Gastrocnemius medialis (tissue), 4 donors: Measurements from ENCODE around the gene TBCA.
"Not testable (repeated sequence)": the region's sequence is repeated elsewhere in the genome, so short reads cannot be mapped to it uniquely, and the experiment has no call there.

Experiments
- POLR2A ChIP-seq, 2 donors: fragments of 450-650 bp; IDR thresholded peaks; one replicate each; pipeline ENCODE4 v1.6.1; 2017; ENCODE audit warnings: antibody characterized with exemption in 2 of 2, mild to moderate bottlenecking in 2 of 2, moderate library complexity in 2 of 2
- TF ChIP-seq, protein P1 (sequence below), 5 experiments: fragments of 450-650 bp in 3 of 5; fragments of 200-600 bp in 2 of 5; sonication (generic) in 2 of 5; IDR thresholded peaks in 4 of 5; conservative IDR thresholded peaks in 1 of 5; 1 replicate in 4 of 5; 2 replicates in 1 of 5; pipeline ENCODE4 v1.5.1; 2016 to 2019; ENCODE audit warnings: antibody characterized with exemption in 5 of 5, mild to moderate bottlenecking in 3 of 5, moderate library complexity in 3 of 5

DNA sequence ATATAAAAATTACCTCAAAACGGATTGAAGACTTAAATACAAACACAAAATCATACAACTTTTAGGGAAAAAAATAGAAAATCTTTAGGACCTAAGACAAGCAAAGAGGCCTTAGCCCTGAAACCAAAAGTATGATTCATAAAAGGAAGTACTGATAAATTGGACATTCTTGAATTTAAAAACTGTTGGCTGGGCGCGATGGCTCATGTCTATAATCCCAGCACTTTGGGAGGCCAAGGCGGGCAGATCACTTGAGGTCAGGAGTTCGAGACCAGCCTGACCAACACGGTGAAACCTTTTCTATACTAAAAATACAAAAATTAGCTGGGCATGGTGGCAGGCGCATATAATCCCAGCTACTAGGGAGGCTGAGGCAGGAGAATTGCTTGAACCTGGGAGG lies 76.6 kb downstream of the TBCA start:
- TF ChIP-seq, protein P1, sequence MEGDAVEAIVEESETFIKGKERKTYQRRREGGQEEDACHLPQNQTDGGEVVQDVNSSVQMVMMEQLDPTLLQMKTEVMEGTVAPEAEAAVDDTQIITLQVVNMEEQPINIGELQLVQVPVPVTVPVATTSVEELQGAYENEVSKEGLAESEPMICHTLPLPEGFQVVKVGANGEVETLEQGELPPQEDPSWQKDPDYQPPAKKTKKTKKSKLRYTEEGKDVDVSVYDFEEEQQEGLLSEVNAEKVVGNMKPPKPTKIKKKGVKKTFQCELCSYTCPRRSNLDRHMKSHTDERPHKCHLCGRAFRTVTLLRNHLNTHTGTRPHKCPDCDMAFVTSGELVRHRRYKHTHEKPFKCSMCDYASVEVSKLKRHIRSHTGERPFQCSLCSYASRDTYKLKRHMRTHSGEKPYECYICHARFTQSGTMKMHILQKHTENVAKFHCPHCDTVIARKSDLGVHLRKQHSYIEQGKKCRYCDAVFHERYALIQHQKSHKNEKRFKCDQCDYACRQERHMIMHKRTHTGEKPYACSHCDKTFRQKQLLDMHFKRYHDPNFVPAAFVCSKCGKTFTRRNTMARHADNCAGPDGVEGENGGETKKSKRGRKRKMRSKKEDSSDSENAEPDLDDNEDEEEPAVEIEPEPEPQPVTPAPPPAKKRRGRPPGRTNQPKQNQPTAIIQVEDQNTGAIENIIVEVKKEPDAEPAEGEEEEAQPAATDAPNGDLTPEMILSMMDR (IDR thresholded peaks at IDR 0.05 in 4 of 5, conservative IDR thresholded peaks at IDR 0.05 in 1 of 5): not testable (repeated sequence)
- TF ChIP-seq POLR2A (IDR thresholded peaks at IDR 0.05): not testable (repeated sequence)
